ENCODE data around the gene DPY19L2. TPM values are rescaled to one million over a fixed set of nuclear protein-coding genes. Genes with fewer than 3 reads are reported as not detected.
"Not testable (repeated sequence)": the region's sequence is repeated elsewhere in the genome, so short reads cannot be mapped to it uniquely, and the experiment has no call there.

The DPY19L2 gene
- total RNA-seq, 1 experiment from 2014 or later: not detected

- not testable (repeated sequence) for H3K4me1 Mint-ChIP-seq (ENCODE audit: insufficient read depth, unreplicated experiment); BruUV-seq (replicated peaks)
Observed at GRCh38 chr12:63583289-63583688, 85.0 kb downstream of the DPY19L2 start.

GRCh38 chr12:63577631-63578030, 90.7 kb downstream of the DPY19L2 start:
- DNase-seq (ENCODE audit: unreplicated experiment); H3K36me3 Mint-ChIP-seq (ENCODE audit: insufficient read depth, unreplicated experiment); H3K27ac Mint-ChIP-seq (ENCODE audit: low read depth, unreplicated experiment); intact Hi-C loops (cut with micrococcal nuclease); POLR2A ChIA-PET; H3K9me3 Mint-ChIP-seq (ENCODE audit: unreplicated experiment); H3K4me1 Mint-ChIP-seq (ENCODE audit: insufficient read depth, unreplicated experiment); CTCF ChIA-PET; BruUV-seq (replicated peaks); H3K4me3 Mint-ChIP-seq (ENCODE audit: unreplicated experiment): not testable (repeated sequence)
- peaks cover 87% of the 10 kb centered on the region for H3K27me3 Mint-ChIP-seq (ENCODE audit: insufficient read depth, unreplicated experiment)

More at GRCh38 chr12:63583289-63583688, 85.0 kb downstream of the DPY19L2 start:
- peaks cover 60% of the 10 kb centered on the region for H3K27me3 Mint-ChIP-seq (ENCODE audit: insufficient read depth, unreplicated experiment)
- H3K36me3 Mint-ChIP-seq (ENCODE audit: insufficient read depth, unreplicated experiment); H3K9me3 Mint-ChIP-seq (ENCODE audit: unreplicated experiment); H3K4me3 Mint-ChIP-seq (ENCODE audit: unreplicated experiment); DNase-seq (ENCODE audit: unreplicated experiment); H3K27ac Mint-ChIP-seq (ENCODE audit: low read depth, unreplicated experiment); intact Hi-C loops (cut with micrococcal nuclease); CTCF ChIA-PET; POLR2A ChIA-PET: not testable (repeated sequence)

- BruUV-seq (replicated peaks); CTCF ChIA-PET; POLR2A ChIA-PET; H3K27ac Mint-ChIP-seq (ENCODE audit: low read depth, unreplicated experiment); H3K4me1 Mint-ChIP-seq (ENCODE audit: insufficient read depth, unreplicated experiment); DNase-seq (ENCODE audit: unreplicated experiment); intact Hi-C loops (cut with micrococcal nuclease); H3K36me3 Mint-ChIP-seq (ENCODE audit: insufficient read depth, unreplicated experiment); H3K4me3 Mint-ChIP-seq (ENCODE audit: unreplicated experiment); H3K9me3 Mint-ChIP-seq (ENCODE audit: unreplicated experiment): not testable (repeated sequence)
- H3K27me3 Mint-ChIP-seq (ENCODE audit: insufficient read depth, unreplicated experiment): peaks cover 87% of the 10 kb centered on the region
Observed at GRCh38 chr12:63572038-63572437, 96.3 kb downstream of the DPY19L2 start.

GRCh38 chr12:63558445-63558844, 109.8 kb downstream of the DPY19L2 start:
- H3K36me3 Mint-ChIP-seq (ENCODE audit: insufficient read depth, unreplicated experiment); H3K9me3 Mint-ChIP-seq (ENCODE audit: unreplicated experiment); intact Hi-C loops (cut with micrococcal nuclease); DNase-seq (ENCODE audit: unreplicated experiment); POLR2A ChIA-PET; H3K4me1 Mint-ChIP-seq (ENCODE audit: insufficient read depth, unreplicated experiment); H3K4me3 Mint-ChIP-seq (ENCODE audit: unreplicated experiment); CTCF ChIA-PET; BruUV-seq (replicated peaks); H3K27ac Mint-ChIP-seq (ENCODE audit: low read depth, unreplicated experiment); H3K27me3 Mint-ChIP-seq (ENCODE audit: insufficient read depth, unreplicated experiment): not testable (repeated sequence)

- intact Hi-C loops (cut with micrococcal nuclease); DNase-seq (ENCODE audit: unreplicated experiment); H3K36me3 Mint-ChIP-seq (ENCODE audit: insufficient read depth, unreplicated experiment); H3K27ac Mint-ChIP-seq (ENCODE audit: low read depth, unreplicated experiment); H3K4me1 Mint-ChIP-seq (ENCODE audit: insufficient read depth, unreplicated experiment); CTCF ChIA-PET; BruUV-seq (replicated peaks); H3K9me3 Mint-ChIP-seq (ENCODE audit: unreplicated experiment); H3K4me3 Mint-ChIP-seq (ENCODE audit: unreplicated experiment); POLR2A ChIA-PET: not testable (repeated sequence)
- H3K27me3 Mint-ChIP-seq (ENCODE audit: insufficient read depth, unreplicated experiment): peaks cover 51% of the 10 kb centered on the region
Observed at GRCh38 chr12:63551397-63551796, 116.9 kb downstream of the DPY19L2 start.

GRCh38 chr12:63549034-63549433, 119.3 kb downstream of the DPY19L2 start:
- intact Hi-C loops (cut with micrococcal nuclease); H3K4me3 Mint-ChIP-seq (ENCODE audit: unreplicated experiment); H3K9me3 Mint-ChIP-seq (ENCODE audit: unreplicated experiment); BruUV-seq (replicated peaks); H3K4me1 Mint-ChIP-seq (ENCODE audit: insufficient read depth, unreplicated experiment); POLR2A ChIA-PET; H3K36me3 Mint-ChIP-seq (ENCODE audit: insufficient read depth, unreplicated experiment); H3K27ac Mint-ChIP-seq (ENCODE audit: low read depth, unreplicated experiment); DNase-seq (ENCODE audit: unreplicated experiment); CTCF ChIA-PET: not testable (repeated sequence)
- H3K27me3 Mint-ChIP-seq (ENCODE audit: insufficient read depth, unreplicated experiment): peaks cover 69% of the 10 kb centered on the region

GRCh38 chr12:63545298-63545916, 122.9 kb downstream of the DPY19L2 start:
- H3K4me3 Mint-ChIP-seq (ENCODE audit: unreplicated experiment): not testable (repeated sequence)

GRCh38 chr12:63538656-63539055, 129.6 kb downstream of the DPY19L2 start:
- peaks cover 61% of the 10 kb centered on the region for H3K27me3 Mint-ChIP-seq (ENCODE audit: insufficient read depth, unreplicated experiment)
- H3K36me3 Mint-ChIP-seq (ENCODE audit: insufficient read depth, unreplicated experiment); H3K4me1 Mint-ChIP-seq (ENCODE audit: insufficient read depth, unreplicated experiment); H3K4me3 Mint-ChIP-seq (ENCODE audit: unreplicated experiment); H3K9me3 Mint-ChIP-seq (ENCODE audit: unreplicated experiment); DNase-seq (ENCODE audit: unreplicated experiment); BruUV-seq (replicated peaks); CTCF ChIA-PET; POLR2A ChIA-PET; intact Hi-C loops (cut with micrococcal nuclease); H3K27ac Mint-ChIP-seq (ENCODE audit: low read depth, unreplicated experiment): not testable (repeated sequence)

More at GRCh38 chr12:63545298-63545916, 122.9 kb downstream of the DPY19L2 start:
- H3K9me3 Mint-ChIP-seq (ENCODE audit: unreplicated experiment); POLR2A ChIA-PET; H3K36me3 Mint-ChIP-seq (ENCODE audit: insufficient read depth, unreplicated experiment); intact Hi-C loops (cut with micrococcal nuclease); DNase-seq (ENCODE audit: unreplicated experiment); BruUV-seq (replicated peaks); H3K27ac Mint-ChIP-seq (ENCODE audit: low read depth, unreplicated experiment); CTCF ChIA-PET; H3K4me1 Mint-ChIP-seq (ENCODE audit: insufficient read depth, unreplicated experiment): not testable (repeated sequence)
- peaks cover 71% of the 10 kb centered on the region for H3K27me3 Mint-ChIP-seq (ENCODE audit: insufficient read depth, unreplicated experiment)

- intact Hi-C loops (cut with micrococcal nuclease); POLR2A ChIA-PET; H3K4me3 Mint-ChIP-seq (ENCODE audit: unreplicated experiment); DNase-seq (ENCODE audit: unreplicated experiment); BruUV-seq (replicated peaks); H3K9me3 Mint-ChIP-seq (ENCODE audit: unreplicated experiment); H3K36me3 Mint-ChIP-seq (ENCODE audit: insufficient read depth, unreplicated experiment); H3K27ac Mint-ChIP-seq (ENCODE audit: low read depth, unreplicated experiment); CTCF ChIA-PET; H3K4me1 Mint-ChIP-seq (ENCODE audit: insufficient read depth, unreplicated experiment): not testable (repeated sequence)
- H3K27me3 Mint-ChIP-seq (ENCODE audit: insufficient read depth, unreplicated experiment): peaks cover 61% of the 10 kb centered on the region
Observed at GRCh38 chr12:63537838-63538237, 130.5 kb downstream of the DPY19L2 start.

- BruUV-seq (replicated peaks); H3K9me3 Mint-ChIP-seq (ENCODE audit: unreplicated experiment); H3K27ac Mint-ChIP-seq (ENCODE audit: low read depth, unreplicated experiment); DNase-seq (ENCODE audit: unreplicated experiment); H3K36me3 Mint-ChIP-seq (ENCODE audit: insufficient read depth, unreplicated experiment); POLR2A ChIA-PET; CTCF ChIA-PET; H3K4me1 Mint-ChIP-seq (ENCODE audit: insufficient read depth, unreplicated experiment); H3K4me3 Mint-ChIP-seq (ENCODE audit: unreplicated experiment); intact Hi-C loops (cut with micrococcal nuclease): not testable (repeated sequence)
- peaks cover 38% of the 10 kb centered on the region for H3K27me3 Mint-ChIP-seq (ENCODE audit: insufficient read depth, unreplicated experiment)
Observed at GRCh38 chr12:63529641-63530040, 138.7 kb downstream of the DPY19L2 start.

Measured in MCF 10A (cell line).